GM19438 (cell line): ENCODE measurements around the gene COL4A1.

Experiments
- ATAC-seq: cut with Tn5 transposase; IDR thresholded peaks from one replicate; pipeline ENCODE4 v1.9.1; 2021; ENCODE audit warnings: low read depth; ENCODE audit not compliant: unreplicated experiment

The COL4A1 gene

GRCh38 chr13:110306960-110307766, at the start of gene COL4A1, which contains the start of gene COL4A2:
TSS of gene COL4A1 (minus strand) at chr13:110307157. CDS start at chr13:110307027, 130 bp downstream.
TSS of gene COL4A2 (plus strand) at chr13:110307284. CDS start at chr13:110307904, 620 bp downstream.
- no peak for ATAC-seq

- no peak for ATAC-seq
Observed at GRCh38 chr13:110356362-110356761, 49.4 kb upstream of the COL4A1 start.

GRCh38 chr13:110354715-110355473, 47.9 kb upstream of the COL4A1 start:
- ATAC-seq = no peak

GRCh38 chr13:110354123-110354627, 47.2 kb upstream of the COL4A1 start:
- ATAC-seq = no peak

- no peak for ATAC-seq
Observed at GRCh38 chr13:110353339-110353977, 46.5 kb upstream of the COL4A1 start.

- no peak for ATAC-seq
Observed at GRCh38 chr13:110352735-110353134, 45.8 kb upstream of the COL4A1 start.

- no peak for ATAC-seq
Observed at GRCh38 chr13:110351636-110352420, 44.9 kb upstream of the COL4A1 start.

- ATAC-seq = no peak
Observed at GRCh38 chr13:110350509-110350908, 43.6 kb upstream of the COL4A1 start.

- ATAC-seq = no peak
Observed at GRCh38 chr13:110350049-110350448, 43.1 kb upstream of the COL4A1 start.

GRCh38 chr13:110349239-110349638, 42.3 kb upstream of the COL4A1 start:
- ATAC-seq = no peak

GRCh38 chr13:110348309-110349105, 41.5 kb upstream of the COL4A1 start:
- ATAC-seq = no peak

GRCh38 chr13:110347535-110348308, 40.8 kb upstream of the COL4A1 start:
- no peak for ATAC-seq

GRCh38 chr13:110347088-110347487, 40.1 kb upstream of the COL4A1 start:
- no peak for ATAC-seq

- no peak for ATAC-seq
Observed at GRCh38 chr13:110346661-110347067, 39.7 kb upstream of the COL4A1 start.

GRCh38 chr13:110345701-110346100, 38.7 kb upstream of the COL4A1 start:
- no peak for ATAC-seq

- ATAC-seq = no peak
Observed at GRCh38 chr13:110345266-110345665, 38.3 kb upstream of the COL4A1 start.

- ATAC-seq = no peak
Observed at GRCh38 chr13:110344320-110344719, 37.4 kb upstream of the COL4A1 start.

GRCh38 chr13:110343241-110343865, 36.4 kb upstream of the COL4A1 start:
- ATAC-seq = no peak
